Hematopoietic multipotent progenitor cell treated with erythropoietin and hydrocortisone succinate and interleukin-3 and kit ligand, for 6 days (in vitro differentiated cells): ENCODE results near the gene OR9Q1.
"Not testable (repeated sequence)": the region's sequence is repeated elsewhere in the genome, so short reads cannot be mapped to it uniquely, and the experiment has no call there.

ENCODE experiments used
- DNase-seq: peaks from one replicate; pipeline ENCODE4 v3.0.0-alpha.2; 2015

OR9Q1 gene

DNA sequence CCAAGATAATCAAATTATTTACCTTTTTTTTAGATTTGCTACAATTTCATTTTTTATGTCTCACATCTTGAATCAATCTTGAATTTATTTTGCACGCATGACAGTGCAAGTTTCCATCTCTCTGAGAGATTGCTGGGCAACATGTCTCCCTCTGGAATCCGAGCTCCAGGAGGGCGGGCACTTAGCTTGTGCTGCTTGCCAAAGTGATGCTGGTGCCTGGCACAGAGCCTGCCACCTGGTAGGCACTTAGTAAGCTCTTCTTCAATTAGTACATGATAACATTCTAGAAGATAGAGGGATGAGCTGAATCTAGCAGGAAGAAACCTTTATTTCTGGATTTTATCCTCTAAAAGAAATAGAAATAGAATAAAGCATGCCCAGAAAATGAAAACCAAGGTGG lies 129.1 kb downstream of the OR9Q1 start:
- DNase-seq = no peak

DNA sequence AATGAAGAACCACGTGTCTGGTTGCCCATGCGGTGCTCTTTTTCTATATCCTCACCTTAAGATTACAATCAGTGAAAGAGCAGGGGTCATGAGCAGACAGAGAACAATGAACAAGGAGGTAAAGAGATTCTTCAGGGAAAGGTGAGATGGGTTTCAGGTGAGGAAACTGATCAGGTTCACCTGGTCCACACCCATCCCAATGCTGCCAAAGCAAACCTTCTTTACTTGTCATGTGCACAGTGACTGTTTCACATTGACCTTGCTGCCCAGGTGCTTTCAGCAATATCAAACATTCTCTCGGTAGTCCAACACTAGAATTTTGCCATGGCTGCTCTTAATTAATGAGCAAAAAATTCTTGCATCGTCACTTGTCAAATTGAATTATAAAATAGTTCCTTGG lies 140.7 kb downstream of the OR9Q1 start:
- no peak for DNase-seq

GRCh38 chr11:58164990-58165389 lies 141.3 kb downstream of the OR9Q1 start:
- DNase-seq = no peak

GRCh38 chr11:58165504-58166106 lies 141.9 kb downstream of the OR9Q1 start:
- no peak for DNase-seq

DNA sequence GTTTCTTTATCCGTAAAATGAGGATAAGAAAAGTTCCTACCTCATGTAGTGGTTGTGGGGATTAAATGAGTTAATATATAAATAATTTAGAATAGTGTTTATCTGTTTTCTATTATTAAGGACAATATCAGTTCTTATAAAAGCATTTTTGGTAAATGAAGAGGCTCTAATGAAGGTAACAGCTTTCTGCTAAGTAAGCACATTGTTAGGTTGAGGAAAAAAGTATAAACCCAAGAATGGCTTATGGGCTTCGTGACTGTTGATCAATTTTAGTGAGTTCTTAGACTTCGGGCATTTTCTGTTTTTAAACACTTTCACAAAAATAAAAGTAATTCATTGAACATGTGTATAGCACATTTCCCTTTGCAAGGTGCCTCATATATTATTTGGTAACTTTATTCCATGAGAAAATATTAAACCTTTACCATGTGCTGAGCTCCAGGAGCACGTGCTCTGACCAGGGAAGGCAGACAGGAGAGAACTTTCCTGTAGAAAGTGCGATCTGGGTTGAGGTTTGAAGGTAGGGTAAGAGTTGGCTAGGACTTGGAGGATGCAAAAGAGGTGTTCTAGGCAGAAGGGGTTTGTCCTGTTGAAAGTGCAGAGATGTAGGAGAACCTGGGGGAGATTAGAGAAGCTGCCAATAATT lies 153.9 kb downstream of the OR9Q1 start:
- no peak for DNase-seq

DNA sequence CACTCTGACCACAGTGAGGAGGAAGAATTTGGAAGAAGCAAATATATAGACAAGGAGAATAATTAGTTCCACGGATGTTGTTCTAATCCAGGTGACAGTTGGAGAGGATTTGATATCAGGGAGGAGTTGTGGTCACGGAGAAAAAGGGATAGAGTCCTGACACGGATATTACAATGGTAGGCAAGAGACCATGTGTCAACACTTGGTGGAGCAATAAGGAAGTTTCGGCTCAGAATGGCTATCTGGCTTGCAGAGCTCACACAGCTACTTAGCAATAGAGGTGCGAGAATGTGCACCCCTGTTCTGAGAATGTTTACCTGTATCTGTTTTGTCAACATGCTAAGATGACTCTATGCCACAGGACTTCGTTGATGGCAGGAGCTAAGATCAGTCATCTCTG lies 154.8 kb downstream of the OR9Q1 start:
- no peak for DNase-seq

GRCh38 chr11:58179648-58180047 lies 156.0 kb downstream of the OR9Q1 start:
- peak; percentile 2 for DNase-seq

DNA sequence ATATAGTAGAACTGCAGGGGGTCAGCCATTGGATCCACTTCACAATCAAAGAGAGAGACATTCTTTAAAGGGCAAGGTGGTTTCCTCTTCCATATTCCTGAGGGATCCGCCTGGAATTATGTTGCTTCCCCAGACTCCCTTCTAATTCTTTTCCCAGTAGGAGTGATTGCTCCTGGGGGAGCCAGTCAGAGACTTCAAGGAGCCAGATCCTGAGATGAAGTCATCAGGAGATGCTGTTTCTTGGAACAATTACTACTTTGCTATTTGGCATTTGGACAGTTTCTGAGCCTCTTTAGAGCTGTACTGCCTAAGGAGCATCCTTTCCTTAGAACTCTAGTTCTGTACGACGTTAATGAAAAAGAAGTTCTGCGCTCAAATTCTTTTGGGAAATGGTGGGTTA lies 163.3 kb downstream of the OR9Q1 start:
- DNase-seq = no peak

DNA sequence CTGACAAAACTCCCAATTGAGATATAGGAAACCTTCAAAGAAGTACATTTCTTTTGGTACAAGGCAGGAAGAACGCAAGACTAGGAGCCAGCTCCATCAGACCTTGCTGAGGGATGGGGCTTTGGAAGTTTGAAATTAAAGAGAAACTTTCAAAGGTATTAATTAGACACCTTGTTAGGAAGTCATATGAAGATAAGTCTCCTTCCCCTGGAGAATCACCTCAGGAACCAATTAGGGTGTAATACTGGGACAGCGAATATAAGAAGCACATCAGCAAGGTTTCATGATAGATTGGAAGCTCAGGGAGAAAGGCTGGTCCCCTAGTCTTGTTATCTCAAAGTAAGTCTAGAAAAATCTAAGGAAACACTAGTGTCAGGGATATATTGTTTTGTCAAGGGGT lies 165.1 kb downstream of the OR9Q1 start, which contains the start of gene OR9Q2:
OR9Q2 (plus strand) TSS at position 301 of the 400 bp plus-strand sequence. CDS start 1,421 bp downstream, outside the sequence.
- DNase-seq = no peak

DNA sequence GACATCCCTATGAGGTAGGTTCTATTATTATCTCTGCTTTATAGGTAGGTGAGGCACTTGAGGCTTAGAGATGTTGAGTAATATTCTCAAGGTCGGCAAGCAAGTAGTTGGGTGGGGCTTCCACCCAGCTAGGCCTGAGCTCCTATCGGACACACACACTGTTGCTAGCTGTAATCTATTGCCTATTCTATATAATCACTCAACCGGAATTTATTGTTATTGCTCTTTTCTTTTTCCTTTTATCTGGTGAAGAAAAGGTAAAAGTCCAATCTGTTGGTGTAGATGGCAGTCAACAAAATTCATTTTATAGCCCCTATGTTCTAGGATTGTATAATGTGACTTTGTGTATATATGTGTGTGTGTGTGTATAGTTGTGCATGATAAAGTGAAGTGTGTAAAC lies 168.5 kb downstream of the OR9Q1 start:
- DNase-seq = no peak

DNA sequence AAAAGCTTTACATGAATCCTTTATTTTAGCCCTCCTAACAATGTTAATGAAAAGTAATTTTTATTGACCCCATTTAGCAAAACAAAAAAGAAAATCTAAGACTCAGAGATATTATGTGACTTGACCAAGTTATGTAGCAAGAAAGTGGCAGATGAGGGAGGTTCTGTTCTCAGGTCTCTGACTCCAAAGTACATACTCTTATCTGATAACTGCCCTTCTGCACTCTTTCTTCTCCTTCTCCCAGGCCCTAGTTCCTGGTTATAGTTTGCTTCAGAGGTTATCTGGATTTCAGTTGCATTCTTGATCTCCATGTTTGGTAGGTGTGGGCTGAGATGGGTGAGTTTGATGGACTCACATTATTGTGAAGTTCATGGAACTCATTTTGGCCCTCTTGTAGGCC lies 169.7 kb downstream of the OR9Q1 start:
- no peak for DNase-seq

DNA sequence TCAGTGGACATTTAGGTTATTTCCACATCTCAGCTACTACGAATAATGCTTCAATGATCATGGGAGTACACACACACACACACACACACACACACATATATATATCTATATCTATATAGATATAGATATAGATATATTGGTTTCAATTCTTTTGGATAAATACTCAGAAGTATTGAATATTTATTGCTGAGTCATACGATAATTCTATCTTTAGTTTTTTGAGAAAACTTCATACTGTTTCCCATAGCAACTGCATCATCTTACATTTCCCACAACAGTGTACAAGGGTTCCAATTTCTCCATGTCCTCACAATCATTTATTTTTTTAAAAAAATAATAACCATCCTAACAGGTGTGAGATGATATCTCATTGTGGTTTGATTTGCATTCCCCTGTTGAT lies 172.3 kb downstream of the OR9Q1 start:
- DNase-seq = no peak

DNA sequence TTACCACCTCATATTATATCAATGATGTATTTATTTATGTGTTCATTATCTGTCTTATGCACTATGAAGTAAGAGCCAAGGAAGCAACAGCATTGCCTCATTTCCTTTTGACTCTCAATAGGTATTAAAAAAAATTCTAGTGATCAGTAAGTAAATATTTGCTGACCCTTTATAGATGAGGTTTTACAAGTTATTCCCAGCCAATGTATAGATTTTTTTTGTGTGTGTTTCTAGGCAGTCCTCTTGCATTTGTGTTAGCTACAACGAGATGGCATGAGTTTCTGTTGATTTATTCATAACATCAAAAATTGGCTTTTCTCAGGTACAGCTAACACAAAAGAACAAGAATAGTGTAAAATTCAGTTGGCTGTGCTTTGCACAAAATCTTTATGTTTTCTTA lies 175.6 kb downstream of the OR9Q1 start:
- no peak for DNase-seq

DNA sequence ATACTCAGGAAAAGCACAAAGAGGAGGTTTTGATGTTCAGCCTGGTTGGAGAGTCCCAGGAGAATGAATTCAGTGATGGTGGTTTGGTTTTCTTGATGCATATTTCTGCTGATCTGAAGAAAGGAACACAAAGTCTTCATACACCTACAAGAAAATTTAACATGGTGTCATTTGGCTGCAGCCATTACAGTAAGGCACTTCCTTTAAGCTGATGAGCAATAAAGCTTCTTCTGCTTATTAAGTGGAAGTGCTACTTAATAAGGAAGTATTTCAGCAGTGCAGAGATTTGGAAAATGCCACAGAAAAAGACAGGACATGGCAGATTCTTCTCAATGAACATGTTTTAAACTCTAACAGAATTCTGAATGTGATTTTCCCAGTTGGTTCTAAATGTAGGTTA lies 180.4 kb downstream of the OR9Q1 start, which contains the start of gene OR1S2:
OR1S2 (minus strand) TSS at position 101 of the 400 bp plus-strand sequence; CDS start at position 101, 0 bp downstream.
- no peak for DNase-seq

- DNase-seq = not testable (repeated sequence)
These were observed 188.7 kb downstream of the OR9Q1 start, which contains the start of gene OR1S1 for GRCh38 chr11:58212420-58212819. OR1S1 (plus strand) TSS chr11:58212720.

DNA sequence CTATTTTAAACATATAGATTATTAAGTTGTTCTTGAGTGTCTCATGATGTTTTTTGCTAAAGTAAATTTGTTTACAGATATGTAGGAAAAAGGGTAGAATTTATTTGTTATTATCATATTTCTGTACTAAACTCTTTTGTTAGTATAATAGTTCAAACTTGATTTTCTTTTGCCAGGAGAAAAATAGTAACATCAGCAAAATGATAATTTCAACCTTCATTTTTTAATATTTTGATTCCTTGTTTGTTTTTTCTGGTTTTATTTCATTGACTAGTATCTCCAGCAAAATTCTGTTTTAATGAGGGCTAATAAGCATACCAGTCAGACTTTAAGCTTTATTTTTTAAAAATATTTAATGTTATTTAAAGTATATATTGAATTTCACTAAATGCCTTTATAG lies 192.8 kb downstream of the OR9Q1 start:
- DNase-seq = no peak

- DNase-seq = no peak
These were observed 199.0 kb downstream of the OR9Q1 start for GRCh38 chr11:58222721-58223120.

- DNase-seq = no peak
These were observed 204.4 kb downstream of the OR9Q1 start for GRCh38 chr11:58227956-58228615.
